OCI-LY1 (cell line): Measurements from ENCODE around the gene FAM114A1.

ENCODE experiments used
- H2AFZ ChIP-seq: fragments of 200-600 bp; sonication (generic), shearing (Covaris generic); 2 replicates; pipeline ENCODE4 v1.6.0; 2014; ENCODE audit warnings: antibody characterized with exemption, mild to moderate bottlenecking, low read length
- H3F3A ChIP-seq: fragments of 200-600 bp; sonication (generic), shearing (Covaris generic); 2 replicates; pipeline ENCODE4 v1.6.0; 2014; ENCODE audit warnings: mild to moderate bottlenecking, antibody characterized with exemption, low read length, moderate library complexity; ENCODE audit not compliant: insufficient read depth
- H3K27ac ChIP-seq: fragments of 200-600 bp; sonication (generic); 2 replicates; pipeline ENCODE4 v1.5.1; 2014; ENCODE audit warnings: low read length, mixed run types, mild to moderate bottlenecking, low read depth; ENCODE audit not compliant: poor library complexity, severe bottlenecking
- H3K27me3 ChIP-seq: fragments of 200-600 bp; sonication (generic); 2 replicates; pipeline ENCODE4 v1.6.0; 2014; ENCODE audit warnings: antibody characterized with exemption, mild to moderate bottlenecking, low read length, moderate library complexity; ENCODE audit not compliant: insufficient read depth
- H3K36me3 ChIP-seq: fragments of 200-600 bp; sonication (generic); 2 replicates; pipeline ENCODE4 v1.6.1; 2014; ENCODE audit warnings: mild to moderate bottlenecking, antibody characterized with exemption, low read length, moderate library complexity, mixed read lengths; ENCODE audit not compliant: insufficient read depth
- H3K4me1 ChIP-seq: fragments of 200-600 bp; sonication (generic); 2 replicates; pipeline ENCODE4 v1.5.1; 2014; ENCODE audit warnings: mild to moderate bottlenecking, low read length, moderate library complexity; ENCODE audit not compliant: insufficient read depth, severe bottlenecking
- H3K4me2 ChIP-seq: fragments of 200-600 bp; sonication (generic), shearing (Covaris generic); 2 replicates; pipeline ENCODE4 v1.6.1; 2014; ENCODE audit warnings: low read length
- H3K4me3 ChIP-seq: fragments of 200-600 bp; sonication (generic); 2 replicates; pipeline ENCODE4 v1.5.1; 2014; ENCODE audit warnings: low read length, low read depth, mild to moderate bottlenecking, mixed read lengths; ENCODE audit not compliant: poor library complexity, severe bottlenecking
- H3K79me2 ChIP-seq: fragments of 200-600 bp; shearing (Covaris generic); 2 replicates; pipeline ENCODE4 v1.6.1; 2016; ENCODE audit warnings: mixed run types, low read length, mixed read lengths; ENCODE audit not compliant: insufficient read depth
- H3K9ac ChIP-seq: fragments of 200-600 bp; sonication (generic), shearing (Covaris generic); 2 replicates; pipeline ENCODE4 v1.6.1; 2014; ENCODE audit warnings: mild to moderate bottlenecking, low read length, mixed read lengths
- H3K9me2 ChIP-seq: fragments of 200-600 bp; sonication (generic), shearing (Covaris generic); 2 replicates; pipeline ENCODE4 v1.6.1; 2014; ENCODE audit warnings: low read depth, mild to moderate bottlenecking, low read length, mixed read lengths
- H3K9me3 ChIP-seq: fragments of 200-600 bp; shearing (Covaris generic); 2 replicates; pipeline ENCODE4 v1.6.1; 2014; ENCODE audit warnings: low read length, mixed read lengths
- H4K20me1 ChIP-seq: fragments of 200-600 bp; sonication (generic), shearing (Covaris generic); 2 replicates; pipeline ENCODE4 v1.6.0; 2016; ENCODE audit warnings: mild to moderate bottlenecking, low read length; ENCODE audit not compliant: insufficient read depth
- CTCF ChIP-seq: fragments of 200-600 bp; sonication (generic), shearing (Covaris generic); IDR thresholded peaks from 2 replicates; pipeline ENCODE4 v1.5.1; 2017; ENCODE audit warnings: mild to moderate bottlenecking, antibody characterized with exemption, low read length, moderate library complexity, mixed read lengths
- EZH2 ChIP-seq: fragments of 200-600 bp; sonication (generic), shearing (Covaris generic); IDR thresholded peaks from 2 replicates; pipeline ENCODE4 v1.8.0; 2017; ENCODE audit warnings: borderline replicate concordance, mixed run types, mild to moderate bottlenecking, antibody characterized with exemption, low read length, moderate library complexity, mixed read lengths

FAM114A1 gene

GRCh38 chr4:38950159-38950558, 82.6 kb downstream of the FAM114A1 start:
- H3K9me2 ChIP-seq, result no peaks in the 10 kb centered on the region
- no peaks in the 10 kb centered on the region for H3F3A ChIP-seq
- H3K36me3 ChIP-seq, result no peaks in the 10 kb centered on the region
- TF ChIP-seq EZH2 (no peak), CTCF (no peak)
- H2AFZ ChIP-seq, result no peak overlapping the region
- H3K27ac ChIP-seq, result no peak overlapping the region
- no peaks in the 10 kb centered on the region for H3K79me2 ChIP-seq
- H3K4me1 ChIP-seq, result peaks cover 5% of the 10 kb centered on the region
- no peak overlapping the region for H3K4me3 ChIP-seq
- H3K27me3 ChIP-seq, result no peaks in the 10 kb centered on the region
- no peaks in the 10 kb centered on the region for H3K9me3 ChIP-seq
- H3K9ac ChIP-seq, result no peak overlapping the region
- no peak overlapping the region for H3K4me2 ChIP-seq
- H4K20me1 ChIP-seq, result no peaks in the 10 kb centered on the region

GRCh38 chr4:38950734-38951133, 83.1 kb downstream of the FAM114A1 start:
- Histone ChIP-seq H3K4me3 (no peak overlapping the region), H3K9ac (no peak overlapping the region), H3K9me3 (no peaks in the 10 kb centered on the region), H3K36me3 (no peaks in the 10 kb centered on the region), H3K27me3 (no peaks in the 10 kb centered on the region), H3K79me2 (no peaks in the 10 kb centered on the region), H3K4me1 (peaks cover 5% of the 10 kb centered on the region), H3K9me2 (no peaks in the 10 kb centered on the region), H3F3A (no peaks in the 10 kb centered on the region), H3K27ac (no peak overlapping the region), H2AFZ (no peak overlapping the region), H4K20me1 (no peaks in the 10 kb centered on the region), H3K4me2 (no peak overlapping the region)
- TF ChIP-seq EZH2 (no peak), CTCF (no peak)

- Histone ChIP-seq H3K4me3 (no peak overlapping the region), H3K9me2 (no peaks in the 10 kb centered on the region), H3K4me2 (no peak overlapping the region), H3K27me3 (no peaks in the 10 kb centered on the region), H3K4me1 (peaks cover 5% of the 10 kb centered on the region), H3K9me3 (no peaks in the 10 kb centered on the region), H3K9ac (no peak overlapping the region), H3K36me3 (no peaks in the 10 kb centered on the region), H3F3A (no peaks in the 10 kb centered on the region), H2AFZ (no peak overlapping the region), H4K20me1 (no peaks in the 10 kb centered on the region), H3K79me2 (no peaks in the 10 kb centered on the region), H3K27ac (no peak overlapping the region)
- TF ChIP-seq EZH2 (no peak), CTCF (no peak)
These were observed 84.0 kb downstream of the FAM114A1 start for GRCh38 chr4:38951598-38951997.
